MM.1S (cell line): ENCODE measurements around the gene ZNF23.

Experiments used
- EZH2 ChIP-seq: fragments of 300-600 bp; sonication (generic); optimal IDR thresholded peaks from 2 replicates; pipeline ENCODE3; 2017; ENCODE audit warnings: low read depth, mild to moderate bottlenecking, antibody characterized with exemption, low read length, mixed read lengths
- EZH2phosphoT487 ChIP-seq: fragments of 300-600 bp; sonication (generic); IDR thresholded peaks from 2 replicates; pipeline ENCODE4 v1.6.1; 2018; ENCODE audit warnings: antibody characterized with exemption, low read length
- TF ChIP-seq, protein P1 (sequence below): fragments of 300-600 bp; sonication (generic); IDR thresholded peaks from 2 replicates; pipeline ENCODE4 v1.5.1; 2016; ENCODE audit warnings: antibody characterized with exemption, low read length, mixed read lengths

DNA sequence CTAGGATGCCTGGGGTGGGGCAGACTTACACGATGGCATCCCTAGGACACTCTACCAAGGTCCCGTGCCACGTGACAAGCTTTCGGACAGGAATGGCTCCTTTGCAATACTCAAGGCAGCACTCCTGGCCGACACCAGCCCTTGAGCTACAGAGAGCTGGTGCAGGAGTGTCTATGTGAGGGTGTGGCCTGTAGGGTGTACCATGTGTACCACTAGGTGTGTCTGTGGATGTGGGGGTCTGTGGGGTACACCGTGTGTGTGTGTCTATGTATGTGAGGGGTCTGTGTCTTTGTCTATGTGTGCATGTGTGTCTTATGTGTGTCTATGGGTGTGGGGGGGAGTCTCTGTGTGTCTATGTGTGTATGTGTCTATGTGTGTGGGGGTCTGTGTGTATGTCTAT, 18.3 kb downstream of the ZNF23 start:
- TF ChIP-seq, protein P1, sequence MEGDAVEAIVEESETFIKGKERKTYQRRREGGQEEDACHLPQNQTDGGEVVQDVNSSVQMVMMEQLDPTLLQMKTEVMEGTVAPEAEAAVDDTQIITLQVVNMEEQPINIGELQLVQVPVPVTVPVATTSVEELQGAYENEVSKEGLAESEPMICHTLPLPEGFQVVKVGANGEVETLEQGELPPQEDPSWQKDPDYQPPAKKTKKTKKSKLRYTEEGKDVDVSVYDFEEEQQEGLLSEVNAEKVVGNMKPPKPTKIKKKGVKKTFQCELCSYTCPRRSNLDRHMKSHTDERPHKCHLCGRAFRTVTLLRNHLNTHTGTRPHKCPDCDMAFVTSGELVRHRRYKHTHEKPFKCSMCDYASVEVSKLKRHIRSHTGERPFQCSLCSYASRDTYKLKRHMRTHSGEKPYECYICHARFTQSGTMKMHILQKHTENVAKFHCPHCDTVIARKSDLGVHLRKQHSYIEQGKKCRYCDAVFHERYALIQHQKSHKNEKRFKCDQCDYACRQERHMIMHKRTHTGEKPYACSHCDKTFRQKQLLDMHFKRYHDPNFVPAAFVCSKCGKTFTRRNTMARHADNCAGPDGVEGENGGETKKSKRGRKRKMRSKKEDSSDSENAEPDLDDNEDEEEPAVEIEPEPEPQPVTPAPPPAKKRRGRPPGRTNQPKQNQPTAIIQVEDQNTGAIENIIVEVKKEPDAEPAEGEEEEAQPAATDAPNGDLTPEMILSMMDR, result no peak
- TF ChIP-seq EZH2 (no peak), EZH2phosphoT487 (no peak)
